Fibroblast of lung (primary cell): Measurements from ENCODE around the gene RHOB.

Source experiments
- EZH2 ChIP-seq: IDR thresholded peaks from 2 replicates; pipeline ENCODE4 v1.5.1; 2012; ENCODE audit warnings: low read length, control low read depth, mild to moderate bottlenecking; ENCODE audit errors: missing control alignments
- TF ChIP-seq, protein P1 (sequence below), 2 donors: IDR thresholded peaks in 1 of 2; conservative IDR thresholded peaks in 1 of 2; 1 replicate in 1 of 2; 2 replicates in 1 of 2; pipeline ENCODE4 v1.5.1; 2011 to 2012; ENCODE audit warnings: low read length in 2 of 2, control low read depth in 1 of 2, inconsistent platforms in 1 of 2, low read depth in 1 of 2, mild to moderate bottlenecking in 1 of 2

DNA sequence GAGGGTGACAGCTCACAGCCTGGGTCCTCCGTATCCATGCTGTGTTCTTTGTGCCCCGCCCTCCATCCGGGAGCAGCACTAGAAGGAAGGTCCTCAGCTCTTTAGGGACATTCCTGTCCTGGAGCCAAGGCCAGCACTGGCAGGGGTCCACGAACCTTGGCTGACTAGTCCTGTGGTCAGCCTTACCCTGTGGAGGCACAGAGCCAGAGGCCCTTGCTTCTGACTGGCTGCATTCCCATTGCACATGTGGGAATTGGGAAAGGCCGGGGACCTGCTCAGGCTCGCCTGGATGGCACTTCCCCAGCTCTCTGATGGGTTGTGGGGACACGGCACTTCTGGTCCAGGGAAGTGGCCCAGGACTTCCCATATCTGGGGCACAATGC, 24.9 kb upstream of the RHOB start:
- TF ChIP-seq, protein P1, sequence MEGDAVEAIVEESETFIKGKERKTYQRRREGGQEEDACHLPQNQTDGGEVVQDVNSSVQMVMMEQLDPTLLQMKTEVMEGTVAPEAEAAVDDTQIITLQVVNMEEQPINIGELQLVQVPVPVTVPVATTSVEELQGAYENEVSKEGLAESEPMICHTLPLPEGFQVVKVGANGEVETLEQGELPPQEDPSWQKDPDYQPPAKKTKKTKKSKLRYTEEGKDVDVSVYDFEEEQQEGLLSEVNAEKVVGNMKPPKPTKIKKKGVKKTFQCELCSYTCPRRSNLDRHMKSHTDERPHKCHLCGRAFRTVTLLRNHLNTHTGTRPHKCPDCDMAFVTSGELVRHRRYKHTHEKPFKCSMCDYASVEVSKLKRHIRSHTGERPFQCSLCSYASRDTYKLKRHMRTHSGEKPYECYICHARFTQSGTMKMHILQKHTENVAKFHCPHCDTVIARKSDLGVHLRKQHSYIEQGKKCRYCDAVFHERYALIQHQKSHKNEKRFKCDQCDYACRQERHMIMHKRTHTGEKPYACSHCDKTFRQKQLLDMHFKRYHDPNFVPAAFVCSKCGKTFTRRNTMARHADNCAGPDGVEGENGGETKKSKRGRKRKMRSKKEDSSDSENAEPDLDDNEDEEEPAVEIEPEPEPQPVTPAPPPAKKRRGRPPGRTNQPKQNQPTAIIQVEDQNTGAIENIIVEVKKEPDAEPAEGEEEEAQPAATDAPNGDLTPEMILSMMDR (conservative IDR thresholded peaks at IDR 0.05 in 1 of 2, IDR thresholded peaks at IDR 0.05 in 1 of 2; ENCODE audit: low read depth in 1 of 2, low read length in 2 of 2) = no peak
- no peak for TF ChIP-seq EZH2
